Body of pancreas (tissue), 4 donors: ENCODE measurements around the gene REV3L.

Experiments used
- POLR2A ChIP-seq, 3 donors: fragments of 450-650 bp; IDR thresholded peaks; one replicate each; pipeline ENCODE4 v1.6.1; 2016; ENCODE audit warnings: antibody characterized with exemption in 3 of 3, mild to moderate bottlenecking in 2 of 3
- TF ChIP-seq, protein P1 (sequence below), 7 experiments: fragments of 450-650 bp in 4 of 7; fragments of 200-600 bp in 3 of 7; sonication (generic) in 3 of 7; IDR thresholded peaks; one replicate each; pipeline ENCODE4 v1.5.1; 2016 to 2019; ENCODE audit warnings: antibody characterized with exemption in 7 of 7

- TF ChIP-seq, protein P1, sequence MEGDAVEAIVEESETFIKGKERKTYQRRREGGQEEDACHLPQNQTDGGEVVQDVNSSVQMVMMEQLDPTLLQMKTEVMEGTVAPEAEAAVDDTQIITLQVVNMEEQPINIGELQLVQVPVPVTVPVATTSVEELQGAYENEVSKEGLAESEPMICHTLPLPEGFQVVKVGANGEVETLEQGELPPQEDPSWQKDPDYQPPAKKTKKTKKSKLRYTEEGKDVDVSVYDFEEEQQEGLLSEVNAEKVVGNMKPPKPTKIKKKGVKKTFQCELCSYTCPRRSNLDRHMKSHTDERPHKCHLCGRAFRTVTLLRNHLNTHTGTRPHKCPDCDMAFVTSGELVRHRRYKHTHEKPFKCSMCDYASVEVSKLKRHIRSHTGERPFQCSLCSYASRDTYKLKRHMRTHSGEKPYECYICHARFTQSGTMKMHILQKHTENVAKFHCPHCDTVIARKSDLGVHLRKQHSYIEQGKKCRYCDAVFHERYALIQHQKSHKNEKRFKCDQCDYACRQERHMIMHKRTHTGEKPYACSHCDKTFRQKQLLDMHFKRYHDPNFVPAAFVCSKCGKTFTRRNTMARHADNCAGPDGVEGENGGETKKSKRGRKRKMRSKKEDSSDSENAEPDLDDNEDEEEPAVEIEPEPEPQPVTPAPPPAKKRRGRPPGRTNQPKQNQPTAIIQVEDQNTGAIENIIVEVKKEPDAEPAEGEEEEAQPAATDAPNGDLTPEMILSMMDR (IDR thresholded peaks at IDR 0.05) = no peak
- no peak for TF ChIP-seq POLR2A (IDR thresholded peaks at IDR 0.05)
Observed at GRCh38 chr6:111531185-111531584, 48.2 kb upstream of the REV3L start.
